Stimulated activated naive B cell treated with anti-CD40 and anti-IgM and Interleukin-4, amounts not matched to agents 10 μg/mL and 1 μg/mL and 100 μg/mL, for 72 hours (primary cell): ENCODE data around the gene ING3.
A peak's percentile ranks its signal among the peaks of the same experiment; 100 is the strongest.

ENCODE experiments used
- ATAC-seq, 2 donors: fragments of 150-1000 bp; cut with Tn5 transposase; replicated peaks; 2 replicates each; pipeline ENCODE4 v1.10.0; 2021; ENCODE audit warnings: moderate library complexity in 1 of 2
- DNase-seq: peaks from one replicate; pipeline ENCODE4 v3.0.0; 2021
- H3K27ac Mint-ChIP-seq: one replicate; pipeline ENCODE4 v1.8.0; 2022; ENCODE audit warnings: mild to moderate bottlenecking, mixed read lengths
- H3K27me3 Mint-ChIP-seq, 2 donors: one replicate each; pipeline ENCODE4 v1.8.0; 2022; ENCODE audit warnings: mixed read lengths in 2 of 2
- H3K36me3 Mint-ChIP-seq, 2 donors: one replicate each; pipeline ENCODE4 v1.8.0; 2022; ENCODE audit warnings: mixed read lengths in 2 of 2, mild to moderate bottlenecking in 1 of 2
- H3K4me1 Mint-ChIP-seq, 2 donors: one replicate each; pipeline ENCODE4 v1.8.0; 2022; ENCODE audit warnings: mixed read lengths in 2 of 2, mild to moderate bottlenecking in 1 of 2
- H3K4me3 Mint-ChIP-seq, 2 donors: one replicate each; pipeline ENCODE4 v1.8.0; 2022; ENCODE audit warnings: mild to moderate bottlenecking in 2 of 2, mixed read lengths in 2 of 2, moderate library complexity in 1 of 2
- H3K9me3 Mint-ChIP-seq, 2 donors: one replicate each; pipeline ENCODE4 v1.8.0; 2022; ENCODE audit warnings: mixed read lengths in 2 of 2, mild to moderate bottlenecking in 1 of 2

ING3 gene

DNA sequence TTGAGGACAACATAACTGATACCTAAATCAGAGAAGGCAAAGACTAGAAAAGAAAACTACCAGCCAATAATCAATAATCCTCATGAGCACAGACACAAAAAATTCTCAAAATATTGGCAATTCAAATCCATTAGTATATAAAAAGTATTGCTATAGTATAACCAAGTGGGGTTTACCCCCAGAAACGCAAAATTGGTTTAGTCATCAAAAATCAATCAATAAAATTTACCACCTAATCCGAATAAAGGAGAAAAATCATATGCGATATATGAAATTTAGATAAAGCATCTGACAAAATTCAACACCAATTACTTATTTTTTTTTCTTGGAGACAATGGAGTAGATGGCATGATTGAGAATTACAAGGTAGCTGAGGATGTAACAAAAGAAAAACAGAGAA lies 11.2 kb upstream of the ING3 start:
- Mint-ChIP-seq H3K4me1 (no peaks in the 10 kb centered on the region), H3K4me3 (no peak overlapping the region), H3K27ac (no peak overlapping the region), H3K36me3 (no peaks in the 10 kb centered on the region), H3K9me3 (no peaks in the 10 kb centered on the region), H3K27me3 (peaks cover 0 to 7% of the 10 kb centered on the region in 2 donors)
- no peak for DNase-seq
- no peak for ATAC-seq

DNA sequence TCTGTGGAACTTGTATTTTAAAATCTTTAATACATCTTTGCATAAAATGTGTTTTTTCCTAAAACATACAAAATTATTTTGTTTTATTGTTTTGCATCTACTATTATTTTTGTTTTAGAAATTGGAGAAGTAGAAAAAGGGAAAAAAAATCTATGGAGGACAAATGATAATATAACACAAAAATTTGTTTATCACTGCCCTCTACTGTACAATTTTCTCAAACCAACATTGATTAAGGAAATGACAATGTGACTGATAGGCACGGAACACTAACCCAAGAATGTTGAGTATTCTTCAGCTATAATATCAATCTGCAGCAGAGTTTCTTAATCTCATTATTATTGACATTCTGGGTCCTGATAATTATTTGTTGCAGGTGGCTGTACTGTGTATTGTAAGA lies 9.5 kb upstream of the ING3 start:
- no peak overlapping the region for H3K27ac Mint-ChIP-seq
- DNase-seq: no peak
- peak; percentile 46 to 56 for ATAC-seq
- no peaks in the 10 kb centered on the region for H3K9me3 Mint-ChIP-seq
- no peak overlapping the region for H3K4me3 Mint-ChIP-seq
- no peaks in the 10 kb centered on the region for H3K36me3 Mint-ChIP-seq
- no peaks in the 10 kb centered on the region for H3K27me3 Mint-ChIP-seq
- H3K4me1 Mint-ChIP-seq: no peaks in the 10 kb centered on the region

DNA sequence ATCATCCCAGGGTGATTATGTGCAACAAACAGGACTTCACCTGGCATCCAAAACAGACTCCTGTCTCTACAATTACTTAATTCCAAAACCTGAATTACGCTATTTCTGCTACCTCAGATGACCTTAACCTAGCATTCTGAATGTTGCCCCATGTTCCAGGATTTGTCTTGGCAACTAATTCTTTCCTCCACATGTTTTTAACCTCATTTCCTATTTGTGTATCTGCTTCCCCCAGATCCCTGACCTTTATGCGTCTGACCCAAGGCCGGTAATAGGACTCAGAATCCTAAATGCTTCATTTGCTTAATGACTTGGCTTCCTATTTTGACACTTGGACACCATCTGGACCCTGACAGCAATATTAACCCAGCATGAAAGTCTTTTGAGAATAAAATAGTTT lies 8.7 kb upstream of the ING3 start:
- ATAC-seq (no peak), DNase-seq (no peak)
- Mint-ChIP-seq H3K4me3 (no peak overlapping the region), H3K27ac (no peak overlapping the region), H3K9me3 (no peaks in the 10 kb centered on the region), H3K4me1 (no peaks in the 10 kb centered on the region), H3K27me3 (no peaks in the 10 kb centered on the region), H3K36me3 (no peaks in the 10 kb centered on the region)

DNA sequence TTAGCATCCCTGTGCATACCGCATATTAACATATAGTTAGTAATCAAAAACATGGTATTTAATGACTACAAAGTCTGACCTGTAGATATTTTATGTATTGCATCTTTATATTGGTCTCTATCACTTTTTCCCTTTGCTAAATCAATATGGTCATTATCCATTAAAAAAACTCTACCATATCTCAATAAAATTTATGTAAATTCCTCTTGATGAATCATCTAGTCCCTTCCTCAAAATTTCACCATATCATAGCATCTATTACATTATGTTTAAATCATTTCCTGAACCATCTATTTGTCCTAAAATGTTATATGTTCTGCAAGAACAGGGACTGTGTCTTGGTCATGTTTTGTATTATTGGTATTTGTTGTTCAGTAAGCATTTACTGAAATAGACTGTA lies 7.7 kb upstream of the ING3 start:
- Mint-ChIP-seq H3K36me3 (no peaks in the 10 kb centered on the region), H3K27ac (no peak overlapping the region), H3K4me1 (no peaks in the 10 kb centered on the region)

DNA sequence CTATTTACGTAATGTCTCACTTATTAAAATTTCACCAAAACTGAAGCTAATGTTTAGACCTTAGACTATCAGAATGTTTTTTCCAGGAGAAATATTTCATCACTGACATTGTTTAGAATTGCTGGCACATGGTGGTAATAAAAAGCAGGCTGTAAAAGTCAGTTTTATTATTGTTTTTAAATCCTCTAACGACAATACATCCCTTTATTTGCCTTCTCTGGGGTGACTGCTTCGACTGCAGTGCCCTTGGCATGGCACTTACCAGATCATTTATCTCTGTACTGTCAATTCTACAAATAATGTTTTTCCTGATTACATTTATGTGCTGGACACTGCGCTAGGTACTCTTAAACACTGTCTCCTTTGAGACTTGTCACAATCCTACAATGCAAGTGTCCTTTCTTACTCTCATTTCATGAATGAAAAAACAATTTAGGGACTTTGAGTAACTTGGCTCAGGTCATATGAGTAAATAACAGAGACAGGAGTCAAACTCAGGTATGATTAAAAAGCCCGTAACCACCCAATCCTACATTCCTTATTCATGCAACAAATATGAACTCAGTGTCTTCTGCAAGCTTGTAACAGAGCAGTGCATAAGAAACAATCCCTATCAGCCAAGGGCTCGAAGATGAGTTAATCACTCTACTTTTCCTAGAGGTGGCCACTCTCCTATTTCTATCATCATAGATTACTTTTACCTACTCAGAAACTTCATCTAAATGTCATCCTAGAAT lies 5.6 kb upstream of the ING3 start:
- Mint-ChIP-seq H3K4me1 (peaks cover 4 to 8% of the 10 kb centered on the region in 2 donors), H3K27me3 (no peaks in the 10 kb centered on the region), H3K9me3 (no peaks in the 10 kb centered on the region), H3K36me3 (no peaks in the 10 kb centered on the region), H3K27ac (no peak overlapping the region), H3K4me3 (no peak overlapping the region)
- ATAC-seq (no peak), DNase-seq (no peak)

More for the DNA sequence above, 7.7 kb upstream of the ING3 start:
- DNase-seq (no peak), ATAC-seq (no peak)
- H3K9me3 Mint-ChIP-seq: no peaks in the 10 kb centered on the region
- no peak overlapping the region for H3K4me3 Mint-ChIP-seq
- H3K27me3 Mint-ChIP-seq: no peaks in the 10 kb centered on the region

DNA sequence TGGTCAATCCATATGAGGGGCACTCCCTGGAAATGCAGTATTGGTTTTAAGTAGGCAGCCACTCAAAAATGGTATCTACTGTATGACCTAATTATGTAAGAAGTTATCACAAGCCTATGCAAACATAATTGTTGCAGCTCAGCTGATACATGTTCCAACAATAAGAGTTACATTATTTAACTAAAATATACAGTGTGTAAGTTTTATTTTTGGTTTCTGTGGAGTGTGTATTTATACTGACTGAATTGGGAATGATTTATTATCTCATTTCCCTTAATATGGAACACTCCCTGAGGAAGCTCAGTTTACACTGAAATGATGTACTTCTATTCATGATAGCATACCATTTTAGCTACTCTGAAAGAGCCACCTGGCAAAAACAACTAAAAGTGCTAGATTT lies 2.6 kb upstream of the ING3 start:
- Mint-ChIP-seq H3K36me3 (no peaks in the 10 kb centered on the region), H3K9me3 (no peaks in the 10 kb centered on the region), H3K4me1 (peaks cover 6 to 19% of the 10 kb centered on the region in 2 donors), H3K27me3 (no peaks in the 10 kb centered on the region), H3K27ac (no peak overlapping the region), H3K4me3 (no peak overlapping the region)
- ATAC-seq (no peak), DNase-seq (no peak)

DNA sequence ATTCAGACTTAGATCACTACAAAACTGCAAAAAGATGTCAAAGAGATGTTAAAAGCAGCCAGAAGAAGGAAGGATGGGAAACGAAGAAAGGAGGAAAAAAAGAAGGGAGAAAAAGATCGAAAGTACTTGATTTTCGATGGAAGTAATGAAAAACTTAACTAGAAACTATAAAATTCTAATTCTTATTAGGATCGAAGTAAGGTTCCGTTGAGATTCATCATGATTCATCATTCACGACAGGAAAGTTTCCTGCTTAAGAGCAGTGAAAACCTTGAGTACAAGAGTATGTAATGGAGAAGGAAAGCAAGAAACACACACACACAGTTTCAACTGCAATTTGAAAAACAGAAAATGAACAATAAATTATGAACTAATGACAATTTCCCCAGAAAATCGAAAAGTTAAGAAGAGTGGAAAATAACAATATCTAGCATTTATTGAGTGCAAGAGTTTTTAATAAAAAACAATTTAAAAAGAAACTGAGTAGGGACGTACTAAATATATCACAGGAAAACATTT lies 1.1 kb upstream of the ING3 start:
- no peaks in the 10 kb centered on the region for H3K27me3 Mint-ChIP-seq
- H3K4me3 Mint-ChIP-seq: peak overlapping the region; percentile 89 to 96
- peaks cover 6 to 19% of the 10 kb centered on the region in 2 donors for H3K4me1 Mint-ChIP-seq
- ATAC-seq (no peak), DNase-seq (no peak)
- no peaks in the 10 kb centered on the region for H3K9me3 Mint-ChIP-seq
- H3K36me3 Mint-ChIP-seq: peaks cover 0 to 3% of the 10 kb centered on the region in 2 donors
- H3K27ac Mint-ChIP-seq: peak overlapping the region; percentile 68

DNA sequence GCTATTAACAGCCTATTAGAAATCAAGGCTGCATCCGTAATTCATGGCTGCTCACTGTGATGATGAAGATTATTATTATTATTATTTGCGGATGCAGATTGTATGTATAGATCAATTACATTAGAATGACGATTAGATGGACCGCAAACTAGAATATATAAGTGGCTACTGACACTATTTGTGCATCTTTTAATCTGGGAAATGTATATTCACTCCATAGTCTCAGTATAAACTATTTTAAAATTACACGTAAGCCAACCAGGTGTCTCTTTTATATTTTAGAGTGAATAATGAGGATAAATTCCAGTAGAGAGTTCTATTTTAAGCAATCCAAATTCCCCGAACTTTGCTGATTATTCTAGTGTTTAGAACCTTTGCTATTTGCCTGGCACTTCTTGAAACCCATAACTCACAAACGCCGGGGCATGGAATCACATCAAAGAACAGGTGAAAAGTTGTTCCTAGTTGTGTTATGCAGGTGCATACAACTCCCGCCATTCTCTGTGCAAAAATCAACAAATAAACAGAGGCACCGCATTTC lies 509 bp upstream of the ING3 start:
- peak overlapping the region; percentile 100 for H3K27ac Mint-ChIP-seq
- DNase-seq (no peak), ATAC-seq (no peak)
- peak overlapping the region; percentile 89 to 96 for H3K4me3 Mint-ChIP-seq
- H3K36me3 Mint-ChIP-seq: peaks cover 3 to 5% of the 10 kb centered on the region in 2 donors
- H3K9me3 Mint-ChIP-seq: no peaks in the 10 kb centered on the region
- no peaks in the 10 kb centered on the region for H3K27me3 Mint-ChIP-seq
- peaks cover 6 to 19% of the 10 kb centered on the region in 2 donors for H3K4me1 Mint-ChIP-seq

DNA sequence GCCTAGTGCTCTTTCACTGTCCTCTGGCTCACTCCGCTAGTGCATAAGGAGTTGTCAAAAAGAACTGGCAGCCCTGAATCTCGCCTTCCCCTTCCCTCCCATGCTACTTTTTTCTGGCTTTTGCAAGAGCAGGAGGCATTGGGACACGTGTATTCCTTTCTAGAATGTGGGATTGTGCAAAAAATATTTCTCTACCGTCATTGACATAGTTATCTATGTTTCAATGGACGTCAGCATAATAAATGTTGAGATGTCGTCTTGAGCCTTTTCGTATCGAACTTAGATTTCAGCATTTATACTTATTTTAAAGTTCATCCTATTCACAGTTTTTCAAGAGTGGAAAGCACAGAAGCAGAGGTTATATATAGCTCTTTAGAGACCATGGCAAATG lies 727 bp downstream of the ING3 start:
- Mint-ChIP-seq H3K27ac (peak overlapping the region; percentile 100), H3K4me3 (peak overlapping the region; percentile 89 to 96), H3K9me3 (no peaks in the 10 kb centered on the region), H3K27me3 (no peaks in the 10 kb centered on the region), H3K36me3 (peaks cover 8 to 12% of the 10 kb centered on the region in 2 donors), H3K4me1 (peaks cover 6 to 19% of the 10 kb centered on the region in 2 donors)
- ATAC-seq (no peak), DNase-seq (no peak)

DNA sequence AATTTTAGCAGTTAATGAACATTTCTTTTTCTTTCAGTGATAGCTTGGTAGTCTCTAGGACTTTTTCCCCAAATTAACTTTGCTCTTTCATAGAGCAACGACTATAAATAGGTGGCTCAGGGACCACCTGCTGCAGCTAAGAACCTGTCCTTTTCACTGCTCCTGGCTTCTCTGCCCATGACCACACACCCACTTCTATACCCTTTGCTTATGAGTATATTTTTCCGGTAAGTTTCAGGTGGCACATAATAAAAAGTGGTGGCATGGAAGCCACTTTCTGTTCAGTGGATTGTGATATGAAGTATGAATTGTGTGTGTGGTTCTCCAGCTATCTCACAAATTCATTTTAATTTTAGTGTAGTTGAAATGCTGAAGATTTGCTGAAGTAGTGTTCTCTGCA lies 1.2 kb downstream of the ING3 start:
- no peaks in the 10 kb centered on the region for H3K9me3 Mint-ChIP-seq
- peak overlapping the region; percentile 89 to 96 for H3K4me3 Mint-ChIP-seq
- no peak for ATAC-seq
- H3K27me3 Mint-ChIP-seq: no peaks in the 10 kb centered on the region
- no peak for DNase-seq
- H3K4me1 Mint-ChIP-seq: peaks cover 6 to 19% of the 10 kb centered on the region in 2 donors
- peaks cover 9 to 13% of the 10 kb centered on the region in 2 donors for H3K36me3 Mint-ChIP-seq
- peak overlapping the region; percentile 100 for H3K27ac Mint-ChIP-seq

DNA sequence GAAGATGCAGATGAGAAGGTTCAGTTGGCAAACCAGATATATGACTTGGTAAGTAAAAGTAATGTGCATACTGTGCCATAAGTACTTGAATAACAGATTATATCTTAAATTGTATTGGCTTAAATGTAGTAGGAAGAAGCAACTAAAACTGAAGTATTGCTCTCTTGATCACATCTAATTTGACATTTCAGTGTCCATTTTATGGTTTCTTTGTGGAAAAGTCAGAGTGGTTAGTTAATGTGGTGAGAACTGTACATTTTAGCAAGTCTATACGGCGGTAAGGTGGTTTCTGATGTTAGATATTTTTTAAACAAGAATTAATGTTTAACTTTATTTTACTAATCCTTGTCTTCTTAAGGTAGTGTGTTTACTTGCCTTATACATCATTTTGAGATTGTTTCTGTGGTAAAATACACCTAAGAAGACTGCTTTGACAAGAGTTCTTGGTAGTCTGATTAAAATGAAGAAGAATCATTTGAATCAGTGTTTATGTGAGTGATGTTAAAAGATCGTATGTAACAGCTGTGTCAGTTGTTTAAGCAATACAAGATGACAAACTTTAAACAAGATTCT lies 5.1 kb downstream of the ING3 start:
- ATAC-seq (no peak), DNase-seq (no peak)
- Mint-ChIP-seq H3K36me3 (peaks cover 26 to 36% of the 10 kb centered on the region in 2 donors), H3K27ac (no peak overlapping the region), H3K9me3 (no peaks in the 10 kb centered on the region), H3K4me1 (peaks cover 12 to 26% of the 10 kb centered on the region in 2 donors), H3K27me3 (no peaks in the 10 kb centered on the region), H3K4me3 (no peak overlapping the region)

DNA sequence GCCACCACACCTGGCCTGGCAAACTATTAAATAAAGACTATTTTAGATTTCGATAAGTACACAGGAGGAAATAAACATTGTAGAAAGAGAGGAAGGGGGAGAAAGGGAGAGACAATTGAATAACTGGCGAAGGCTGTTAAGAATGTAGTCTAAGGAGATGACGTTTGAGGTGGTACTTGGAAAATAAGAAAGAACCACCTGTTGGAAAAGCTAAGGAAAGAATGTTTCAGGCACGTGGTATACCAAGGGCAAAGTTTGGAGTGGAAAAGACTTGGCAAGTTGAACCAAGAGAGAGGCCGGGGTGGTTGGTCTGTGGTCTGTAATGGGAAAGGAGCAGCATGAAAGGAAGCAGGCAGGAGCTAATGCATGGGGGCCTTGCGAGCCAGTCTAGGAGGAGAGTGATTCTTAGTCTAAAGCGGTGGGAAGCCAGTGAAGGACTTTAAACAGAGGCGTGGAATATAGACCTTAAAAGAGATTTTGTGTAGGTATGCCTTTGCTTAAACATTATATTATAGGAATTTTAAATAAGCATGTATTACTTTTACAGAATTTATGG lies 9.4 kb downstream of the ING3 start:
- Mint-ChIP-seq H3K4me3 (no peak overlapping the region), H3K9me3 (no peaks in the 10 kb centered on the region), H3K36me3 (peaks cover 27 to 45% of the 10 kb centered on the region in 2 donors), H3K27me3 (no peaks in the 10 kb centered on the region), H3K27ac (no peak overlapping the region), H3K4me1 (peaks cover 17 to 26% of the 10 kb centered on the region in 2 donors)
- no peak for DNase-seq
- no peak for ATAC-seq

DNA sequence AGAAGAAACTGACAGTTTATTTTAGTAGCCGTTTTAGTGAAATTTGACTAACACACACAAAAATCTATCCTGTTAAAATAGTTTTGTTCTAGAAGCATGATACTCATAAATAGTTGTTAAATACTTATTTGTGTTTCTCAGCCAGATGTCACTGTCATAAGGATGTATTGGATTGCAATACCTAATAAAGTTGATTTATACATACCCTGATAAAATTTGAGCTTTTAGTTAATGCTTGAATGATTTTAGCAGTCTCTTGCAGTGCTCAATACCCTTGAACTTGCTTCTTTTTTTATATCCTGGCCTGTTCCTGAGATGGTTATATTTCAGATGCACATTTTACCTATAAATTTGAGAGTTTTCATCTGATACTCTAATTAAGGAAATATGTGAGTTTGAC lies 10.1 kb downstream of the ING3 start:
- peaks cover 25 to 42% of the 10 kb centered on the region in 2 donors for H3K36me3 Mint-ChIP-seq

DNA sequence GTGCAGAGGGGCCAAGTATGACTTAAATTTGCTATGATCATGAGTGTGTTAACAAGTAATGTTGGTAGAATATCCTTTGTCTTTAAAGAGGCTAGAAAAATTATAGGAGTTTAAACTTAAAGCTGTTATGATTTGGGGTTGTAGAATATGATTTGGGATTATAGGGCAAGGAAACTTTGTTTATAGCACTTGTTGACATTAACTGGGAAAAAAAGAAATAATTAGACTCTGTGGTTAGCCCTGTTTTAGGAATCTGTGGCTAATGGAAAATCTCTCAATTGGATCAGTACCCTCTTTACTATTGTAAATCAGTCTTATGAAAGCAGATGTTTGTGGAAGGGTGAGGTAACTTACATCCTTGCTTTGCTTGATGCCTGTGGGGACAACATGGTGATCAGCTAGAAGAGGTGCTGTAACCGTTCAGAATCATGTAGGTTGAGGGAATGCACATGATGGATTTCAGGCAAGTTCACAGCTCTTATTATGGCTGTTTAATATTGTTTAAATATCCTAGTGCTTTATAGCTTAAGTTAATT lies 11.1 kb downstream of the ING3 start:
- no peak overlapping the region for H3K27ac Mint-ChIP-seq
- H3K27me3 Mint-ChIP-seq: no peaks in the 10 kb centered on the region
- no peaks in the 10 kb centered on the region for H3K9me3 Mint-ChIP-seq
- ATAC-seq: no peak
- peaks cover 17 to 26% of the 10 kb centered on the region in 2 donors for H3K4me1 Mint-ChIP-seq
- no peak overlapping the region for H3K4me3 Mint-ChIP-seq
- peaks cover 24 to 43% of the 10 kb centered on the region in 2 donors for H3K36me3 Mint-ChIP-seq
- DNase-seq: no peak

More for the DNA sequence above, 10.1 kb downstream of the ING3 start:
- no peak overlapping the region for H3K4me3 Mint-ChIP-seq
- DNase-seq (no peak), ATAC-seq (no peak)
- no peaks in the 10 kb centered on the region for H3K9me3 Mint-ChIP-seq
- peaks cover 17 to 26% of the 10 kb centered on the region in 2 donors for H3K4me1 Mint-ChIP-seq
- H3K27ac Mint-ChIP-seq: no peak overlapping the region
- H3K27me3 Mint-ChIP-seq: no peaks in the 10 kb centered on the region
